Heart left ventricle (tissue), 16 donors: ENCODE measurements around the gene NCKIPSD. TPM values are rescaled to one million over a fixed set of nuclear protein-coding genes. Genes with fewer than 3 reads are reported as not detected.

Source experiments
- ATAC-seq, 4 donors: fragments of 200-7000 bp; cut with Tn5 transposase; one replicate each; pipeline ENCODE4 v1.9.1; 2020 to 2022; ENCODE audit warnings: moderate library complexity in 4 of 4, mild to moderate bottlenecking in 3 of 4, moderate number of reproducible peaks in 1 of 4
- DNase-seq, 5 donors: peaks; one replicate each; pipeline ENCODE4 v3.0.0-alpha.2; 2020
- H3K27ac ChIP-seq, 12 donors: fragments of 200-600 bp; sonication (generic) in 4 of 12; one replicate each; pipeline versions ENCODE4 v1.5.0 to v1.8.0; 2016 to 2022; ENCODE audit warnings: mild to moderate bottlenecking in 2 of 12
- H3K27me3 ChIP-seq, 9 donors: fragments of 200-600 bp; sonication (generic) in 2 of 9; one replicate each; pipeline versions ENCODE4 v1.5.1 to v1.8.0; 2016 to 2022; ENCODE audit warnings: mild to moderate bottlenecking in 3 of 9
- H3K36me3 ChIP-seq, 9 donors: fragments of 200-600 bp; sonication (generic) in 2 of 9; one replicate each; pipeline versions ENCODE4 v1.5.0 to v1.8.0; 2018 to 2022; ENCODE audit warnings: mild to moderate bottlenecking in 2 of 9
- H3K4me1 ChIP-seq, 12 donors: fragments of 200-600 bp; sonication (generic) in 4 of 12; one replicate each; pipeline versions ENCODE4 v1.5.0 to v1.8.0; 2016 to 2022; ENCODE audit warnings: mild to moderate bottlenecking in 3 of 12
- H3K4me3 ChIP-seq, 12 donors: fragments of 200-600 bp; sonication (generic) in 4 of 12; one replicate each; pipeline versions ENCODE4 v1.5.0 to v1.8.0; 2017 to 2022; ENCODE audit warnings: mild to moderate bottlenecking in 9 of 12, moderate library complexity in 4 of 12
- H3K9me3 ChIP-seq, 12 donors: fragments of 200-600 bp; sonication (generic) in 4 of 12; one replicate each; pipeline versions ENCODE4 v1.5.0 to v1.8.0; 2016 to 2022; ENCODE audit warnings: mild to moderate bottlenecking in 1 of 12
- CTCF ChIP-seq, 12 donors: fragments of 200-600 bp; sonication (generic) in 4 of 12; IDR thresholded peaks; one replicate each; pipeline versions ENCODE4 v1.5.0 to v1.8.0; 2018 to 2022; ENCODE audit warnings: antibody characterized with exemption in 12 of 12, mild to moderate bottlenecking in 5 of 12
- POLR2A ChIP-seq, 2 donors: fragments of 450-650 bp; IDR thresholded peaks; one replicate each; pipeline ENCODE4 v1.6.1; 2017; ENCODE audit warnings: antibody characterized with exemption in 2 of 2, mild to moderate bottlenecking in 2 of 2, moderate library complexity in 2 of 2
- WGBS, 4 donors: extraction: QIAGEN DNeasy Blood & Tissue Kit in 2 of 4; methylation state at CpG; one replicate each; pipeline versions ENCODE4 v1.1.5 to v1.1.7; 2013 to 2018; 5-methylcytosine and 5-hydroxymethylcytosine counted together
- intact Hi-C, 10 donors: fragments of 100-400 bp; cut with DNase I; formaldehyde crosslinking; loops; one replicate each; pipeline versions ENCODE4 v1.11.1 to v1.14.2; 2022
- polyA plus RNA-seq, 2 donors: library from polyadenylated mRNA; stranded (reverse); fragments of 200-250 nt; gene quantifications; one replicate each; pipeline ENCODE4 v1.2.3, GENCODE V29; 2013
- total RNA-seq, 9 donors: library from RNA; depleted of rRNA in 2 of 9; stranded (reverse); fragments of >200 nt in 2 of 9; fragmentation: NEBNext Ultra II Directional in 3 of 9; extraction: Animal tissue kit (Norgen Biotek cat#: 25700) in 3 of 9; gene quantifications; one replicate each; pipeline versions ENCODE4 v1.1.0 to v1.2.4, GENCODE V29; 2016 to 2023
- donor health status: ischemic (EF 13 %, LVEDD 7.1; RV severe dilation, severe dysfunction).
- donor health status: healthy with polysubstance abuse.
- donor health status: DM: no; HTN: yes; CAD: no.
- donor health status: DM: no; HTN: no; CAD: no.
- donor health status: ischemic (EF 25% LVEDD 6.9; RV normal size, moderate dysfunction).
- donor health status: ischemic (EF 25% LVEDD 5.7; RV mildly dilated, moderate dysfunction).
- donor health status: healthy.
- donor health status: DM: yes; HTN: yes; CAD: no.
- donor health status: ischemic (EF 35%, LVEDD 5.7; RV mildly dilated, moderate dysfunction).
- donor health status: nonischemic (EF 11% LVEDD 7.7; RV severe dilation, severe dysfunction).
- donor health status: DM: yes; HTN: yes; CAD: no.
- donor health status: PGD.
- donor health status: ischemic (EF 29% LVEDD 5.4; RV normal size, mild dysfunction).
- donor health status: nonischemic (EF 23%, LVEDD 6.1; RV moderate dilation, normal function).

NCKIPSD gene
- total and polyA plus RNA-seq, 11 donors: 9.8 to 47.6 (median 14.7) TPM

- H3K4me3 ChIP-seq: peak overlapping the region in 7 of 12 donors; percentile 30 to 54 (median 43)
- H3K4me1 ChIP-seq: peaks cover 0 to 47% (median 21%) of the 10 kb centered on the region in 12 donors
Measured at GRCh38 chr3:48660800-48661400, 24.8 kb downstream of the NCKIPSD start.

GRCh38 chr3:48656841-48657281, 28.9 kb downstream of the NCKIPSD start:
- Histone ChIP-seq H3K9me3 (no peaks in the 10 kb centered on the region), H3K27me3 (peaks cover 0 to 13% (median 1%) of the 10 kb centered on the region in 9 donors), H3K4me1 (peaks cover 0 to 29% (median 18%) of the 10 kb centered on the region in 12 donors), H3K4me3 (peak overlapping the region; percentile 33 to 83 (median 68)), H3K27ac (peak overlapping the region in 11 of 12 donors; percentile 27 to 79 (median 70)), H3K36me3 (no peaks in the 10 kb centered on the region)
- intact Hi-C loops: no loop called here
- DNase-seq (no peak), ATAC-seq (no peak)
- 39 to 76% (median 43%) methylated on average over 35 to 45 of the region's 45 CpGs for WGBS, 4 donors
- TF ChIP-seq CTCF (IDR thresholded peaks at IDR 0.05) (no peak), POLR2A (IDR thresholded peaks at IDR 0.05) (no peak)

More at GRCh38 chr3:48660800-48661400, 24.8 kb downstream of the NCKIPSD start:
- TF ChIP-seq POLR2A (IDR thresholded peaks at IDR 0.05) (no peak), CTCF (IDR thresholded peaks at IDR 0.05) (no peak)
- WGBS, 4 donors: 57 to 76% (median 64%) methylated on average over 31 to 61 of the region's 61 CpGs
- Histone ChIP-seq H3K27ac (no peak overlapping the region), H3K9me3 (no peaks in the 10 kb centered on the region), H3K27me3 (peaks cover 0 to 33% (median 6%) of the 10 kb centered on the region in 9 donors), H3K36me3 (no peaks in the 10 kb centered on the region)
- ATAC-seq: no peak
- DNase-seq: no peak
- intact Hi-C loops: no loop called here

- Histone ChIP-seq H3K27ac (peak overlapping the region in 11 of 12 donors; percentile 27 to 79 (median 70)), H3K4me3 (peak overlapping the region; percentile 33 to 83 (median 68)), H3K4me1 (peaks cover 0 to 23% (median 13%) of the 10 kb centered on the region in 12 donors), H3K9me3 (no peaks in the 10 kb centered on the region), H3K27me3 (peaks cover 0 to 10% (median 0%) of the 10 kb centered on the region in 9 donors), H3K36me3 (no peaks in the 10 kb centered on the region)
- TF ChIP-seq POLR2A (IDR thresholded peaks at IDR 0.05) (no peak), CTCF (IDR thresholded peaks at IDR 0.05) (peak; percentile 51 to 78 (median 66))
- intact Hi-C loops: no loop called here
- ATAC-seq: peak; percentile 62 to 95 (median 90)
- 2 to 15% (median 7%) methylated on average over 37 to 94 of the region's 94 CpGs for WGBS, 4 donors
- DNase-seq: peak; percentile 81 to 92 (median 87)
Measured at GRCh38 chr3:48656061-48656840, 29.5 kb downstream of the NCKIPSD start.

- TF ChIP-seq CTCF (IDR thresholded peaks at IDR 0.05) (no peak), POLR2A (IDR thresholded peaks at IDR 0.05) (no peak)
- Histone ChIP-seq H3K27ac (peak overlapping the region in 6 of 12 donors; percentile 65 to 79 (median 72)), H3K4me3 (peak overlapping the region; percentile 33 to 83 (median 68)), H3K9me3 (no peaks in the 10 kb centered on the region), H3K27me3 (peaks cover 0 to 4% (median 0%) of the 10 kb centered on the region in 9 donors), H3K36me3 (no peaks in the 10 kb centered on the region), H3K4me1 (peaks cover 0 to 19% (median 11%) of the 10 kb centered on the region in 12 donors)
- ATAC-seq: no peak
- no peak for DNase-seq
- intact Hi-C loops: no loop called here
- 12 to 15% (median 13%) methylated on average over 22 to 30 of the region's 30 CpGs for WGBS, 4 donors
Measured at GRCh38 chr3:48655606-48656005, 30.1 kb downstream of the NCKIPSD start.
